SK-N-SH treated with all-trans-retinoic acid at 6 μM for 48 hours (cell line): Measurements from ENCODE around the gene ADAMTS18.

Source experiments
- ARNTL ChIP-seq: fragments of 450-650 bp; formaldehyde crosslinking; IDR thresholded peaks from 2 replicates; pipeline ENCODE4 v1.5.0; 2020; ENCODE audit warnings: low read depth, mild to moderate bottlenecking, moderate library complexity, borderline replicate concordance
- BACH2 ChIP-seq: fragments of 250-450 bp; sonication (Bioruptor Pico); IDR thresholded peaks from 2 replicates; pipeline ENCODE4 v1.9.0; 2021; ENCODE audit warnings: mild to moderate bottlenecking, borderline replicate concordance
- OSR1 ChIP-seq: fragments of 250-450 bp; sonication (Bioruptor Pico); IDR thresholded peaks from 2 replicates; pipeline ENCODE4 v1.8.0; 2022; ENCODE audit warnings: moderate library complexity, mild to moderate bottlenecking, inconsistent platforms
- PPARA ChIP-seq: fragments of 250-450 bp; sonication (Bioruptor Pico); IDR thresholded peaks from 2 replicates; pipeline ENCODE4 v1.5.0; 2020; ENCODE audit warnings: mild to moderate bottlenecking, borderline replicate concordance
- SNAI2 ChIP-seq: fragments of 250-450 bp; sonication (Bioruptor Pico); IDR thresholded peaks from 2 replicates; pipeline ENCODE4 v1.5.0; 2020; ENCODE audit warnings: mild to moderate bottlenecking, moderate library complexity
- TOX ChIP-seq: fragments of 250-450 bp; sonication (Bioruptor Pico); IDR thresholded peaks from 2 replicates; pipeline ENCODE4 v1.8.0; 2021; ENCODE audit warnings: mild to moderate bottlenecking, moderate library complexity, borderline replicate concordance
- ZC3H10 ChIP-seq: fragments of 250-450 bp; sonication (Bioruptor Pico); IDR thresholded peaks from 2 replicates; pipeline ENCODE4 v1.5.1; 2021; ENCODE audit warnings: mild to moderate bottlenecking, moderate library complexity
- ZFP3 ChIP-seq: fragments of 250-450 bp; sonication (Bioruptor Pico); IDR thresholded peaks from 2 replicates; pipeline ENCODE4 v1.5.0; 2020; ENCODE audit warnings: mild to moderate bottlenecking, moderate library complexity
- ZFP30 ChIP-seq: fragments of 450-650 bp; formaldehyde crosslinking; IDR thresholded peaks from 2 replicates; pipeline ENCODE4 v1.5.0; 2022; ENCODE audit warnings: mild to moderate bottlenecking, moderate library complexity
- ZNF565 ChIP-seq: fragments of 450-650 bp; formaldehyde crosslinking; conservative IDR thresholded peaks from 2 replicates; pipeline ENCODE4 v1.5.0; 2020; ENCODE audit warnings: low read depth, mild to moderate bottlenecking, moderate library complexity
- ZNF70 ChIP-seq: fragments of 450-650 bp; formaldehyde crosslinking; IDR thresholded peaks from 2 replicates; pipeline ENCODE4 v1.5.0; 2020; ENCODE audit warnings: mild to moderate bottlenecking, moderate library complexity
- ZNF8 ChIP-seq: fragments of 450-650 bp; formaldehyde crosslinking; IDR thresholded peaks from 2 replicates; pipeline ENCODE4 v1.5.0; 2020; ENCODE audit warnings: mild to moderate bottlenecking, moderate library complexity
- TF ChIP-seq, protein P1 (sequence below): fragments of 250-450 bp; sonication (Bioruptor Pico); IDR thresholded peaks from 2 replicates; pipeline ENCODE4 v1.8.0; 2020; ENCODE audit warnings: mild to moderate bottlenecking, moderate library complexity, borderline replicate concordance
- TF ChIP-seq, protein P2 (sequence below): fragments of 250-450 bp; sonication (Bioruptor Pico); IDR thresholded peaks from 2 replicates; pipeline ENCODE4 v1.5.1; 2020; ENCODE audit warnings: low read depth, mild to moderate bottlenecking, moderate library complexity

- TF ChIP-seq ZFP3 (no peak), PPARA (no peak), ZNF8 (CRISPR knock-in tag) (no peak), TOX (no peak), SNAI2 (CRISPR knock-in tag) (no peak), ARNTL (CRISPR knock-in tag) (no peak), BACH2 (CRISPR knock-in tag) (no peak), ZNF70 (no peak), ZC3H10 (no peak), ZNF565 (no peak), ZFP30 (no peak), OSR1 (CRISPR knock-in tag) (no peak)
- TF ChIP-seq, protein P1, sequence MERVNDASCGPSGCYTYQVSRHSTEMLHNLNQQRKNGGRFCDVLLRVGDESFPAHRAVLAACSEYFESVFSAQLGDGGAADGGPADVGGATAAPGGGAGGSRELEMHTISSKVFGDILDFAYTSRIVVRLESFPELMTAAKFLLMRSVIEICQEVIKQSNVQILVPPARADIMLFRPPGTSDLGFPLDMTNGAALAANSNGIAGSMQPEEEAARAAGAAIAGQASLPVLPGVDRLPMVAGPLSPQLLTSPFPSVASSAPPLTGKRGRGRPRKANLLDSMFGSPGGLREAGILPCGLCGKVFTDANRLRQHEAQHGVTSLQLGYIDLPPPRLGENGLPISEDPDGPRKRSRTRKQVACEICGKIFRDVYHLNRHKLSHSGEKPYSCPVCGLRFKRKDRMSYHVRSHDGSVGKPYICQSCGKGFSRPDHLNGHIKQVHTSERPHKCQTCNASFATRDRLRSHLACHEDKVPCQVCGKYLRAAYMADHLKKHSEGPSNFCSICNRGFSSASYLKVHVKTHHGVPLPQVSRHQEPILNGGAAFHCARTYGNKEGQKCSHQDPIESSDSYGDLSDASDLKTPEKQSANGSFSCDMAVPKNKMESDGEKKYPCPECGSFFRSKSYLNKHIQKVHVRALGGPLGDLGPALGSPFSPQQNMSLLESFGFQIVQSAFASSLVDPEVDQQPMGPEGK (CRISPR knock-in tag), result no peak
- TF ChIP-seq, protein P2, sequence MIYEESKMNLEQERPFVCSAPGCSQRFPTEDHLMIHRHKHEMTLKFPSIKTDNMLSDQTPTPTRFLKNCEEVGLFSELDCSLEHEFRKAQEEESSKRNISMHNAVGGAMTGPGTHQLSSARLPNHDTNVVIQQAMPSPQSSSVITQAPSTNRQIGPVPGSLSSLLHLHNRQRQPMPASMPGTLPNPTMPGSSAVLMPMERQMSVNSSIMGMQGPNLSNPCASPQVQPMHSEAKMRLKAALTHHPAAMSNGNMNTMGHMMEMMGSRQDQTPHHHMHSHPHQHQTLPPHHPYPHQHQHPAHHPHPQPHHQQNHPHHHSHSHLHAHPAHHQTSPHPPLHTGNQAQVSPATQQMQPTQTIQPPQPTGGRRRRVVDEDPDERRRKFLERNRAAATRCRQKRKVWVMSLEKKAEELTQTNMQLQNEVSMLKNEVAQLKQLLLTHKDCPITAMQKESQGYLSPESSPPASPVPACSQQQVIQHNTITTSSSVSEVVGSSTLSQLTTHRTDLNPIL (CRISPR knock-in tag), result no peak
These were observed 138.9 kb downstream of the ADAMTS18 start for GRCh38 chr16:77295896-77296295.
